Measurements from ENCODE around the gene GARIN5B.
A peak's percentile ranks its signal among the peaks of the same experiment; 100 is the strongest.

GARIN5B gene

DNA sequence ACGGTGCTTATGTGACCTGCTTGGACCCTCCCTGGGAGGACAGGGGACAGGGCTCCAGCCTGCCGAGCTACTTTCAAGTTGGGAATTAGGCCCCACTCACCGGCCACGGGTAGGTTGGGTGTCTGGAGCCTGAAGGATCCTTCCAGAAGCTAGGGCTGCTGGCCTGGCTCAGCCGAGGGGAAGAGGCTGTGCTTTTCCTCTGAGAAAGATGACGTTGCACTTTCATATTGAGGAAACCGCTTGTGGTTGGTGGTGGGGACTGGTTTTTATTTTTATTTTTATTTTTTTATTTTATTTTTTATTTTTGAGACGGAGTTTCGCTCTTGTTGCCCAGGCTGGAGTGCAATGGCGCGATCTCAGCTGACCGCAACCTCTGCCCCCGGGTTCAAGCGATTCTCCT, 37.9 kb downstream of the GARIN5B start, which contains the start of gene TMEM150B:
Gene TMEM150B (minus strand): TSS at position 170 of the 400 bp plus-strand sequence. CDS start 4,305 bp downstream, outside the sequence.
- no peaks in the 10 kb centered on the region for H3K36me3 ChIP-seq (ENCODE audit: control insufficient read depth, insufficient read depth, low read length)
- H3K9me3 ChIP-seq (ENCODE audit: control insufficient read depth, insufficient read depth, low read length) = no peaks in the 10 kb centered on the region
- H3K4me3 ChIP-seq (ENCODE audit: low read depth, low read length) = no peak within 1 kb of the TSS
- peaks cover 2% of the 10 kb centered on the region; the same call in 1 of the 2 replicates for H3K4me1 ChIP-seq (ENCODE audit: control insufficient read depth, insufficient read depth, low read length)
- no peak within 1 kb of the TSS for H3K27ac ChIP-seq (ENCODE audit: low read depth, low read length)
- H3K9ac ChIP-seq (ENCODE audit: low read depth, low read length) = no peak within 1 kb of the TSS
- H3K27me3 ChIP-seq (ENCODE audit: control insufficient read depth, insufficient read depth, low read length) = no peaks in the 10 kb centered on the region

DNA sequence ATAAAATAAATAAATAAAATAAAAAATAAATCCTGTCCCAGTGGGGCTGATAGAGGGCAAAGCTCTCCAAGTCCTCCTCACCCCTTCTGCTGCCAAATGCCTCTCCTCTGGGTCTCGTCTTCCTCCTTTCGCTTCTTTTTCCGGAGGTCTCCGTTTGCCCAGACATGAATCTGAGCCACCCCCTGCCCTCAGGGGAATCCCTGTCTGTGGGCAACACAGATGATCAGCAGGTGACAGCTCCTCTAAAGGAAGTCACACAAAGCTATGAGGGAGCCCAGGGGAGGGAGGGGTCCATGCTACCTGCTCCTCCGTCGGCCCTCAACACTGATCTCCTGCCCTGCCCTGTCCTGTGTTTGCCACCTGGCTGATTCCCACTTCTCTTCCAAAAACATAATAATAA, 38.4 kb downstream of the GARIN5B start:
- Histone ChIP-seq H3K4me3 (ENCODE audit: low read depth, low read length) (no peak overlapping the region), H3K4me1 (ENCODE audit: control insufficient read depth, insufficient read depth, low read length) (peaks cover 6% of the 10 kb centered on the region; the same call in 1 of the 2 replicates), H3K27me3 (ENCODE audit: control insufficient read depth, insufficient read depth, low read length) (no peaks in the 10 kb centered on the region), H3K9me3 (ENCODE audit: control insufficient read depth, insufficient read depth, low read length) (no peaks in the 10 kb centered on the region), H3K27ac (ENCODE audit: low read depth, low read length) (no peak overlapping the region), H3K36me3 (ENCODE audit: control insufficient read depth, insufficient read depth, low read length) (no peaks in the 10 kb centered on the region), H3K9ac (ENCODE audit: low read depth, low read length) (no peak overlapping the region)

DNA sequence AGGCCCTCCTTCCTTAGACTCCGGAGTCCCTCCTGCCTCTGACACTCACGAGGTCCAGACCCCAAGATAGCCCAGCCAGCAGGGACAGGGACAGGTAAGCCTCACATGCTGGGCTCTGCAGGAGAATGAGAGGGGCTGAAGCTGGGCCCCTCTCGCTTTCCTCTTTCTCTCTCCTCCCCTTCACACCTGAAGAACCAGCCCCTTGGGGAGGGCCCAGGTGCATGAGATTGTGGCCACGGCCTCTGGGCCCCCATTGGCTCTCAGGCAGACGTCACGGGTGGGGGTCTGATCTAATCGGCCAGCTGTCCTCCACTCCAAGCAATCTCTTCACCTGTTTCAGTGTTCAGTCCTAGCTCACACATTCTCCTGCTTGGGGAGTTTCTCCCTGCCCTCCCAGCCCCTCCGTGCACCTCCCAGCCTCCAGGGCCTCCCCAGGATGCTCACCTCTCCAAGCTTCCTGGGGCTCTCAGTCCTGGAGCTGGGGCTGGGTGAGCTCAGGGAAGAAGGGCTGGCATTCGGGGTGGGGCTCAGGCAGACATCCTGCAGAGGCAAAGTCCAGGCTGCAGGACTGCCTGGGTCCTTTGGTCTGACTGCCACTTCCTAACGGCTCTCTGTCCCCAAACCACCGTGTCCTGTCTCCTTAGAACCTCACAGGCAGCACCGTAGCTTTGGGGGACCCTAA, 40.7 kb downstream of the GARIN5B start:
- Histone ChIP-seq H3K9ac (ENCODE audit: low read depth, low read length) (no peak overlapping the region), H3K9me3 (ENCODE audit: control insufficient read depth, insufficient read depth, low read length) (no peaks in the 10 kb centered on the region), H3K27me3 (ENCODE audit: control insufficient read depth, insufficient read depth, low read length) (no peaks in the 10 kb centered on the region), H3K4me3 (ENCODE audit: low read depth, low read length) (no peak overlapping the region), H3K27ac (ENCODE audit: low read depth, low read length) (no peak overlapping the region), H3K4me1 (ENCODE audit: control insufficient read depth, insufficient read depth, low read length) (peaks cover 6% of the 10 kb centered on the region; the same call in 1 of the 2 replicates), H3K36me3 (ENCODE audit: control insufficient read depth, insufficient read depth, low read length) (no peaks in the 10 kb centered on the region)

DNA sequence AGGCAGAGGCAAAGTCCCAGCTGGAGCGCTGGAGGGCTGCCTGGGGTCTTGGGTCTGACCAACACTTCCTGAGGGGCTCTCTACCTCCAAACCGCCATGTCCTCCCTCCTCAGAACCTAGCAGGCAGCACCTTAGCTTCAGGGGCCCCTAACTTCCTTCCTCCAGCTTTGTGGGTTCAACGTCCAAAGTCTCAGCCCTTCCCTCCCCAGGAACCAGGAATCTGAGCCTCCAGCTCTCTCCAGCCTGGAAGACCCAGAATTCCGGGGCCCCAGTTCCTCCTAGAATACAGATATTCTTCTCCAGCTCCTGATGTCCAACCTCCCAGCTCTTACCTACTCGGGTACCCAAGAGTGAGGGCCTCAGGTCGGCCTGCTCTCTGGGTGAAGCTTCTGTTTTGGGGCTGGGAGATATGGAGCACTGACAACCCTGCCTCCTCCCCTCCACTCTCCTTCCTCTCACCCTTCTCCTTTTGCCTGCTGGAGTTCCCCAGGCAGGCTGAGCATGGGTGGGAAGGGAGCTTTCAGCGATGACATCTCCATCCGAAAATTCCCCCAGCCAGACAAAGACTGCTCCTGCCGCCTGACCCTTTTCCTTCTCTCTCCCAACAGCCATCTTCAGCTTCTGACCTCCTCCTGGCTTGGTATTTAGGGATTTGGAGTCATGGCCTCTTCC, 41.5 kb downstream of the GARIN5B start:
- Histone ChIP-seq H3K4me3 (ENCODE audit: low read depth, low read length) (no peak overlapping the region), H3K4me1 (ENCODE audit: control insufficient read depth, insufficient read depth, low read length) (peaks cover 6% of the 10 kb centered on the region; the same call in 1 of the 2 replicates), H3K27me3 (ENCODE audit: control insufficient read depth, insufficient read depth, low read length) (no peaks in the 10 kb centered on the region), H3K27ac (ENCODE audit: low read depth, low read length) (no peak overlapping the region), H3K36me3 (ENCODE audit: control insufficient read depth, insufficient read depth, low read length) (no peaks in the 10 kb centered on the region), H3K9me3 (ENCODE audit: control insufficient read depth, insufficient read depth, low read length) (no peaks in the 10 kb centered on the region), H3K9ac (ENCODE audit: low read depth, low read length) (no peak overlapping the region)

DNA sequence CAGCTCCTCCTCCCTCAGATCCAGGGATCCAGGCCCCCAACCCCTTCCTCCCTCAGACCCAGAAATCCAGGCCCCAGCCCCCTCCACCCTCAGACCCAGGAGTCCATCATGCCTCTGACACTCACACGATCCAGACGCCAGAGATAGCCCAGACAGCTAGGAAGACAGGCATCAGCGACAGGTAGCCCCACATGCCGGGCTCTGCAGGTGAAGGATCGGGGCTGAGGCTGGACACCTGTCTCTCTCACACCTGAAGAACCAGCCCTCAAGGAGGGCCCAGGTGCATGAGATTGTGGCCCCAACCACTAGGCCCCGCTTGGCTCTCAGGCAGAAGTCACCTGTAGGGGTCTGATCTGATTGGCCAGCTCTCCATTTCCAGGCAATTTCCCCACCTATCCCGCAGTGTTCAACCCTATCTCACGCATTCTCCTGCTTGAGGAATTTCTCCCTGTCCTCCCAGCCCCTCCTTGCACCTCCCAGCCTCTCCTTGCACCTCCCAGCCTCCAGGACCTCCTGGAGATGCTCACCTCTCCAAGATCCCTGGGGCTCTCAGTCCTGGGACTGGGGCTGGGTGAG, 42.1 kb downstream of the GARIN5B start:
- Histone ChIP-seq H3K27ac (ENCODE audit: low read depth, low read length) (no peak overlapping the region), H3K4me1 (ENCODE audit: control insufficient read depth, insufficient read depth, low read length) (peaks cover 6% of the 10 kb centered on the region; the same call in 1 of the 2 replicates), H3K9me3 (ENCODE audit: control insufficient read depth, insufficient read depth, low read length) (no peaks in the 10 kb centered on the region), H3K27me3 (ENCODE audit: control insufficient read depth, insufficient read depth, low read length) (no peaks in the 10 kb centered on the region), H3K9ac (ENCODE audit: low read depth, low read length) (no peak overlapping the region), H3K4me3 (ENCODE audit: low read depth, low read length) (no peak overlapping the region), H3K36me3 (ENCODE audit: control insufficient read depth, insufficient read depth, low read length) (no peaks in the 10 kb centered on the region)

DNA sequence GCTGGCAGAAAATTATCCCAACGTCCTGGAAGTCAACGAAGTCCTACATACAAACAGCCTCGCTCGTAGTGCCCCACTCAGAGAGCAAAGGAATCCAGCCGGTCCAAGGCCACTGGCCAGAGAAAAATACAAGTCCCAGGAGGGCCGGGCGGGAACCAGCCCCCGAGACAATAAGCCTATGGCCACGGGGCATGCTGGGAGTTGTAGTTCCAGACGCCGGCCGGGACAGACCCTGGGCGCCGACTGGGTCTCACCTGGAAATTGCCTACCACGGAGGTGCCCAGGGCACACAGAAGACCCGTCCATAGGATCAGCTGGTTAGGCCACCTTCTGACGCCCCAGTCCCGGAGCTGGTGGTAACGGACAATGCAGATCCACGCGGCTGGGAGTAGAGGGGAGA, 43.3 kb downstream of the GARIN5B start:
- no peaks in the 10 kb centered on the region for H3K36me3 ChIP-seq (ENCODE audit: control insufficient read depth, insufficient read depth, low read length)
- H3K9me3 ChIP-seq (ENCODE audit: control insufficient read depth, insufficient read depth, low read length) = no peaks in the 10 kb centered on the region
- peak overlapping the region; percentile 48 for H3K4me3 ChIP-seq (ENCODE audit: low read depth, low read length)
- H3K4me1 ChIP-seq (ENCODE audit: control insufficient read depth, insufficient read depth, low read length) = peaks cover 6% of the 10 kb centered on the region; the same call in 1 of the 2 replicates
- no peak overlapping the region for H3K27ac ChIP-seq (ENCODE audit: low read depth, low read length)
- no peaks in the 10 kb centered on the region for H3K27me3 ChIP-seq (ENCODE audit: control insufficient read depth, insufficient read depth, low read length)
- H3K9ac ChIP-seq (ENCODE audit: low read depth, low read length) = no peak overlapping the region

DNA sequence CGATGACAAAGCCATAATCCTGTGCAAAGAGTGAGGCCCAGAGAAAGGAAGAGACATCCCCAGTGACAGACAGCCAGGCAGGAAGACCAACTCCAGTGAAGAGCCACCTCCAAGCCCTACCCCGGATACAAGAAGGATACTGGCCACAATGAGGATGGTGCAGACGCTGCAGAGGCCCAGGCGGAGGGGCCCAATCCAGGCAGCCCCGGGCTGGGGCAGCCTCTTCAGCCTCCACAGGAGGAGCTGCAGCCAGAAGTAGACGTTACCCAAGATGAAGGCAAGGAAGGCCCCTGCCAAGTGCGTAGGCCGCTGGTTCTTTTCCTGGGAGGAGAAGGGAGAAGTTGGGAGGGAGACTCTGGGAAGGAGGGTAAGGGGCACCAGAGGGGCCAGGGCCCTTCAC, 46.4 kb downstream of the GARIN5B start:
- Histone ChIP-seq H3K27ac (ENCODE audit: low read depth, low read length) (no peak overlapping the region), H3K9me3 (ENCODE audit: control insufficient read depth, insufficient read depth, low read length) (no peaks in the 10 kb centered on the region), H3K27me3 (ENCODE audit: control insufficient read depth, insufficient read depth, low read length) (no peaks in the 10 kb centered on the region), H3K4me3 (ENCODE audit: low read depth, low read length) (no peak overlapping the region), H3K9ac (ENCODE audit: low read depth, low read length) (no peak overlapping the region), H3K4me1 (ENCODE audit: control insufficient read depth, insufficient read depth, low read length) (peaks cover 6% of the 10 kb centered on the region; the same call in 1 of the 2 replicates), H3K36me3 (ENCODE audit: control insufficient read depth, insufficient read depth, low read length) (peaks cover 7% of the 10 kb centered on the region)

DNA sequence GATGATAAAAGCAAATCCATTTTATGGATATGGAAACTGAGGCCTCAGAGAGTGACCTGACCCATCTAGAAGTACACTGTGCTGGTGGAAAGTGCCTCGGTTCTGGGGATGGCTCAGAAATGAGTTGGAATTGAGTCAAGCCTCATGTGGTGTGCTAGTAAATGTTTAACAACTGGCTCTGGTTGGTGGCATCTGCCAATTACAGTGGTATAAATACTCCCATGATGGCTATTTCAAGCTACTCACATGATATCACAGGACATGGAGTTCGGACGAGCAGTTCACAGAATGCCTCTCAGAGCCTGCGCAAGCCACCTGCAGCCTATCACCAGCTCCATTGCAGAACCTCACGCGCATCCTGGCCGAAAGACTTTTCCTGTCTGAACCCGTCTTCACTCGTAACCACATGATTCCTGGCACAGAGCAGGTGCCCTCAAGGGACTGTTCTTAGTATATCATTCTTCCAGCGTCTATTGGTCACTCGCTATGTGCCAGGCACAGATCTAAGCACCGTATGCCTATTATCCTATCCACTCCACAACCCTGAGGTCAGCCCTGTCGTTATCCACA, 47.0 kb downstream of the GARIN5B start:
- Histone ChIP-seq H3K27ac (ENCODE audit: low read depth, low read length) (no peak overlapping the region), H3K4me1 (ENCODE audit: control insufficient read depth, insufficient read depth, low read length) (peaks cover 6% of the 10 kb centered on the region; the same call in 1 of the 2 replicates), H3K9ac (ENCODE audit: low read depth, low read length) (no peak overlapping the region), H3K36me3 (ENCODE audit: control insufficient read depth, insufficient read depth, low read length) (peaks cover 7% of the 10 kb centered on the region), H3K27me3 (ENCODE audit: control insufficient read depth, insufficient read depth, low read length) (no peaks in the 10 kb centered on the region), H3K4me3 (ENCODE audit: low read depth, low read length) (no peak overlapping the region), H3K9me3 (ENCODE audit: control insufficient read depth, insufficient read depth, low read length) (no peaks in the 10 kb centered on the region)

DNA sequence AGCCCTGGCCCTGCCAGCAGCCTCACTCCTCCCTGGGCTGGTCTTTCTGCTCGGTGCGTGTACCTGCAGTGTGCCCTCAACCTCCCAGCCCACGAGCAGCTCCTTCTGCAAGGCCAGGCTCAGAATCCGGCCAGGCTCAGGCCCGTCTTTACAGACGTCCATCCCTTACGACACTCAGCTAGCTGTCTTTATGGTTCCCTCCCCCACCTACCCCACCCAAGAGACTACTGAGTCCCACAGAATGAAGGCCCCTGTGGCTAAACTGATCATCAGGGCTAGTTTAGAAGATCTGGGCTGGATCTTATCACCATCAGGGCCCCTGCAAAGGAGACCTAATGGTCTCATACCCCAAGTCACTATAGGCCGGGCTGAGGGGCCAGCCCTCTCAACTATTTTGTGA, 48.7 kb downstream of the GARIN5B start:
- Histone ChIP-seq H3K36me3 (ENCODE audit: control insufficient read depth, insufficient read depth, low read length) (peaks cover 20% of the 10 kb centered on the region), H3K9me3 (ENCODE audit: control insufficient read depth, insufficient read depth, low read length) (no peaks in the 10 kb centered on the region), H3K9ac (ENCODE audit: low read depth, low read length) (no peak overlapping the region), H3K4me3 (ENCODE audit: low read depth, low read length) (no peak overlapping the region), H3K27me3 (ENCODE audit: control insufficient read depth, insufficient read depth, low read length) (no peaks in the 10 kb centered on the region), H3K4me1 (ENCODE audit: control insufficient read depth, insufficient read depth, low read length) (no peaks in the 10 kb centered on the region), H3K27ac (ENCODE audit: low read depth, low read length) (no peak overlapping the region)

DNA sequence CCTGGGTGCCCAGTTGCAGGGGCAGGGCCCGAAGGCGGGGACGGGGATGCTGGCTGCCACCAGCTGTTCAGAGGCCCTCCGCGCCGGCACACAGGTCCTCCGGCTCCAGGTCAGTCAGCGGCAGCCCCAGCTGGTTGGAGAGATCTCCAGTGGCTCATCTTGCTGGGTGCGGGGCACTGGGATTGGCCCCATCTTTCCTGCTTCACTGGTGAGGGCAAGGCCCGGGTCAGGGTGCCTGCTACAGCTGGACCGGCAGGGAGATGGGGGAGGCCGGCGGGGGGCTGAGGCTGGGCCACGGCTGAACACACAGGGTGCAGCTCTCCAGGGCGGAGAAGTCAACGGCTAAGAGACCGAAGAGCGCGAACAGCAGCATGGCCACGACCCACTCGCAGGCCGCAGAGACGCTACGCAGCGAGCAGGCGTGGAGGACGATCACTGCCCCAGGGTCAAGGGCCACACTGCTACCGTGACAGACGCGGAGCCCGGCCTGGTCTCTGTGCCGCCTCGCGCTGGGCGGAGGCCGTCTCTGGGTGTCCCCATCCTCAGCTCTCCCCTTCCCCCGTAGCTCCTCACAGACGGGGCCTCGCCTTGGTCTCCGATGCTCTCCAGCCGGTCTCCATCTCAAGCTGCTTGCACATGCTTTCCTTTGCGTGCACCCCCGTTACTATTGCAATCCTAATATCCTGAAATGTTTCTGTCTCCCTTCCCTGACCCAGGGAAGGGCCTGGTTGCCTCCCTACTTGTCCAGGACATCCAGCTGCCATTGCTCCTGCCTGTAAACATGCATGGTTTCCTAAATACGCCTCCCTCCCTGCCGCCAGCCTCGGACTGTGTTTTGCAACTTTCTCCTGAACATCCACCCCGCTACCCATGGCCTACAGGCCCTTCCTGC, 50.2 kb downstream of the GARIN5B start:
- peaks cover 33% of the 10 kb centered on the region for H3K36me3 ChIP-seq (ENCODE audit: control insufficient read depth, insufficient read depth, low read length)
- no peaks in the 10 kb centered on the region for H3K9me3 ChIP-seq (ENCODE audit: control insufficient read depth, insufficient read depth, low read length)
- H3K4me3 ChIP-seq (ENCODE audit: low read depth, low read length) = no peak overlapping the region
- H3K27me3 ChIP-seq (ENCODE audit: control insufficient read depth, insufficient read depth, low read length) = no peaks in the 10 kb centered on the region
- no peak overlapping the region for H3K9ac ChIP-seq (ENCODE audit: low read depth, low read length)
- no peak overlapping the region for H3K27ac ChIP-seq (ENCODE audit: low read depth, low read length)
- no peaks in the 10 kb centered on the region for H3K4me1 ChIP-seq (ENCODE audit: control insufficient read depth, insufficient read depth, low read length)

Measured in HUES48 (cell line).